Chondrocyte (in vitro differentiated cells): ENCODE data around the gene ICAM2. TPM values are rescaled to one million over a fixed set of nuclear protein-coding genes. Genes with fewer than 3 reads are reported as not detected.
"Not testable (repeated sequence)": the region's sequence is repeated elsewhere in the genome, so short reads cannot be mapped to it uniquely, and the experiment has no call there.

Source experiments
- DNase-seq: peaks from one replicate; pipeline ENCODE4 v3.0.0; 2021; ENCODE audit warnings: mixed read lengths, low spot score
- H3K27ac Mint-ChIP-seq: one replicate; pipeline ENCODE4 v1.8.0; 2021; ENCODE audit warnings: mild to moderate bottlenecking, moderate library complexity, mixed read lengths; ENCODE audit not compliant: unreplicated experiment
- H3K27me3 Mint-ChIP-seq: 2 replicates; pipeline ENCODE4 v1.8.0; 2021; ENCODE audit warnings: low read depth, mixed read lengths
- H3K36me3 Mint-ChIP-seq: 2 replicates; pipeline ENCODE4 v1.8.0; 2021; ENCODE audit warnings: low read depth, mixed read lengths
- H3K4me1 Mint-ChIP-seq: 2 replicates; pipeline ENCODE4 v1.8.0; 2021; ENCODE audit warnings: low read depth, mild to moderate bottlenecking, mixed read lengths
- H3K4me3 Mint-ChIP-seq: one replicate; pipeline ENCODE4 v1.8.0; 2021; ENCODE audit warnings: mild to moderate bottlenecking, moderate library complexity, mixed read lengths; ENCODE audit not compliant: unreplicated experiment
- H3K9me3 Mint-ChIP-seq: 2 replicates; pipeline ENCODE4 v1.8.0; 2021; ENCODE audit warnings: low read depth, mixed read lengths
- total RNA-seq: library from RNA; stranded (reverse); gene quantifications from 3 replicates; pipeline ENCODE4 v1.2.1, GENCODE V29; 2021
- TF ChIP-seq, protein P1 (sequence below): fragments of 200-600 bp; sonication (generic); IDR thresholded peaks from 2 replicates; pipeline ENCODE4 v1.5.0; 2021; ENCODE audit warnings: antibody characterized with exemption, mild to moderate bottlenecking, moderate library complexity

Gene ICAM2
- total RNA-seq, 1 donor from 2014 or later, result not detected

DNA sequence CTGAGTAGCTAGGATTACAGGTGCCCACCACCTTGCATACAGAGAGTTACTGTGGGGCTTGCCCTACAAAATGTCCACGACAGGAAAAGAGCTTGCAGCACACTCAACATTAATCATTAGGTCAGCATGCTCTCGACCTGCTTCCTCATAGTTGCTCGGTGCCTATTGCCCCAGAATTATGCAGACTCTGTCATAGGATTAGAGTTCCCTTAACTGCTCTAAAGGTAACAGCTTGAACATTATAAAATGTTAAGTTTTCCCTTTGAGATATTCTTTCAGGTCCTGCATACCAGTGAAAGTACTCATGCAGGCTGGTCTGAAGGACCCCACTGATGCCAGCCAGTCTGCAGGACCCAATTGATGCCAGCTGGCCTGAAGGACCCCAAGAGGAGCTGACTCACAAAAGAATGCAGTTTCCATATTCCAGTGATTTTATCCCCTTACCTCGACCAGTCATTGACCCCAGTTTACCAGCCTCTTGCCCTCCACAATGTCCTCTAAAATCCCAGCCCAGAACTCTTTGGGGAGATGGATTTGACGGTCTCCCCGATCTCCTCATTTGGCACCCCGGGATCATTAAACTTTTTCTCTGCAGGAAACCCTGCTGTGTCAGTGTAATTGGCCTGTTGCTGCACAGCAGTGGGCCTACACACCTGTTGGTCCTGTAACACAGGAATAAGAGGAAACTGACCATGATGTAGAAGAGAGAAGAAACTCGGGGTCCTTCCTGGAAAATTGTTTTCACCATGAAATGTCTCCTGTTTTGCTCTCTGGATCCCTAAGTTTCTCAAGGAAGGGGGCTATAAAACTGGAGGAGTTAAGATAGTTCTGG lies 10.6 kb downstream of the ICAM2 start:
- Mint-ChIP-seq H3K27me3 (peaks cover 4% of the 10 kb centered on the region), H3K27ac (no peak overlapping the region), H3K4me3 (no peak overlapping the region), H3K9me3 (no peaks in the 10 kb centered on the region), H3K36me3 (no peaks in the 10 kb centered on the region), H3K4me1 (peaks cover 9% of the 10 kb centered on the region)
- no peak for DNase-seq
- TF ChIP-seq, protein P1, sequence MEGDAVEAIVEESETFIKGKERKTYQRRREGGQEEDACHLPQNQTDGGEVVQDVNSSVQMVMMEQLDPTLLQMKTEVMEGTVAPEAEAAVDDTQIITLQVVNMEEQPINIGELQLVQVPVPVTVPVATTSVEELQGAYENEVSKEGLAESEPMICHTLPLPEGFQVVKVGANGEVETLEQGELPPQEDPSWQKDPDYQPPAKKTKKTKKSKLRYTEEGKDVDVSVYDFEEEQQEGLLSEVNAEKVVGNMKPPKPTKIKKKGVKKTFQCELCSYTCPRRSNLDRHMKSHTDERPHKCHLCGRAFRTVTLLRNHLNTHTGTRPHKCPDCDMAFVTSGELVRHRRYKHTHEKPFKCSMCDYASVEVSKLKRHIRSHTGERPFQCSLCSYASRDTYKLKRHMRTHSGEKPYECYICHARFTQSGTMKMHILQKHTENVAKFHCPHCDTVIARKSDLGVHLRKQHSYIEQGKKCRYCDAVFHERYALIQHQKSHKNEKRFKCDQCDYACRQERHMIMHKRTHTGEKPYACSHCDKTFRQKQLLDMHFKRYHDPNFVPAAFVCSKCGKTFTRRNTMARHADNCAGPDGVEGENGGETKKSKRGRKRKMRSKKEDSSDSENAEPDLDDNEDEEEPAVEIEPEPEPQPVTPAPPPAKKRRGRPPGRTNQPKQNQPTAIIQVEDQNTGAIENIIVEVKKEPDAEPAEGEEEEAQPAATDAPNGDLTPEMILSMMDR, result no peak

DNA sequence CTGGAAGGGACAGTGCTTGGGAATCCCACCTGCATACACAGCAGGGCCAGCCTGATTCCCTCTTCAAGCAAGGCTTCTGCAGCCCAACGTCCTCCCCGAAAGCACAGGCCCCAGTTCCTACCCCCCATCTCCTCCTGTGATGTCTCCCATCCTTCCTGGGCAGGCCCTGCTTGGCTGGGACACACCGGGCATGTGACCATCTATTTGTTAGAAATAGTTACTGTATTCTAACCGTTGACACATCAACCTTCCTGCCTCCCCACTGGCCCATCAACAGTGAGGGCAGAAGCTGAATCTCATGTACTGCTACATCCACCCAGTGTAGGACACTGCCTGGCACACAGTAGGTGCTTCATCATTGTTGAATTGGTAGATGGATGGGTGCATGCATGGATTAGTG lies 11.6 kb downstream of the ICAM2 start:
- peaks cover 9% of the 10 kb centered on the region for H3K4me1 Mint-ChIP-seq
- TF ChIP-seq, protein P1, result no peak

DNA sequence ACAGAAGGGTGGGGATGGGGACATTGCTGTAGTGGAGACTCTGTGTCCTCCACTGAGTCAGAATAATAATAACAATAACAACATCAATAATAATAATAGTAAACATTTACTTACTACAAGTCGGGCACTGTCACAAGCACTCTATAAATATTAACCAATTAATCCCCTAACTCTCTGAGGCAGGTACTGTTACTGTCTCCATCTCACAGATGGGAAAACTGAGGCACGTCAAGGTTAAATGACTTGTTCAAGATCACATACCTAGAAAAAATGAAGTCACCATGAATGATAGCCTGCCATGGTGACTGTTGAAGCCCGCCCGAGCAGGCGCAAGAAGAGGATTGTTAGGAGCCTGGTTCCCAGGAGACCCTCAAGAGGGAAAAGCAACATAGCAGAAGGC lies 12.1 kb downstream of the ICAM2 start:
- DNase-seq, result no peak
- no peak overlapping the region for H3K4me3 Mint-ChIP-seq
- H3K27ac Mint-ChIP-seq, result no peak overlapping the region
- H3K27me3 Mint-ChIP-seq, result peaks cover 5% of the 10 kb centered on the region
- H3K4me1 Mint-ChIP-seq, result peaks cover 9% of the 10 kb centered on the region
- no peaks in the 10 kb centered on the region for H3K9me3 Mint-ChIP-seq
- H3K36me3 Mint-ChIP-seq, result no peaks in the 10 kb centered on the region
- TF ChIP-seq, protein P1, result no peak

More for the DNA sequence above, 11.6 kb downstream of the ICAM2 start:
- Mint-ChIP-seq H3K27me3 (peaks cover 4% of the 10 kb centered on the region), H3K27ac (no peak overlapping the region), H3K9me3 (no peaks in the 10 kb centered on the region), H3K36me3 (no peaks in the 10 kb centered on the region), H3K4me3 (no peak overlapping the region)
- DNase-seq, result no peak

DNA sequence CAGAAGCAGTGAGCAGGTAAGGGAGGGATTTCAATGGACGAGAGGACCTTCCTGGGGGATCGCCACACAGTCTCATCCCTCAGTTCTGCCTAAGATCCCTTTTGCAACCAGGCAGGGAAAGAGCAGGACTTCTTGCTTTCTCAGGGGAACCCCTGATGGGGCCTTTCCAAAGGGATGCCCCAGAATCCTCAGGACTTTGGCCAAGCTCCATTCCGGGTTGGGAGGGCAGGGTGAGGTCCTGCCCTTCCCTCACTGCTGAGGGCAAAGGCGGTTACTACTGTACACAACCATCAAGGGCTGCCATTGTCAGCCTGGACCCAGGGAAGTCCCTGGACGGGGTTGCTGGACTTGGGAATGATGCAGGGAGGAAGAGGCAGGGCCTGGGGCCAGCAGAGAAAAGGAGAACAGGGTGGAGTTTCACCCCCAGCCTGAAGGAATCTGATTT lies 12.6 kb downstream of the ICAM2 start:
- TF ChIP-seq, protein P1, result no peak
- H3K4me3 Mint-ChIP-seq, result no peak overlapping the region
- DNase-seq, result no peak
- H3K4me1 Mint-ChIP-seq, result peaks cover 9% of the 10 kb centered on the region
- H3K27ac Mint-ChIP-seq, result no peak overlapping the region
- H3K9me3 Mint-ChIP-seq, result no peaks in the 10 kb centered on the region
- peaks cover 5% of the 10 kb centered on the region for H3K27me3 Mint-ChIP-seq
- H3K36me3 Mint-ChIP-seq, result no peaks in the 10 kb centered on the region

DNA sequence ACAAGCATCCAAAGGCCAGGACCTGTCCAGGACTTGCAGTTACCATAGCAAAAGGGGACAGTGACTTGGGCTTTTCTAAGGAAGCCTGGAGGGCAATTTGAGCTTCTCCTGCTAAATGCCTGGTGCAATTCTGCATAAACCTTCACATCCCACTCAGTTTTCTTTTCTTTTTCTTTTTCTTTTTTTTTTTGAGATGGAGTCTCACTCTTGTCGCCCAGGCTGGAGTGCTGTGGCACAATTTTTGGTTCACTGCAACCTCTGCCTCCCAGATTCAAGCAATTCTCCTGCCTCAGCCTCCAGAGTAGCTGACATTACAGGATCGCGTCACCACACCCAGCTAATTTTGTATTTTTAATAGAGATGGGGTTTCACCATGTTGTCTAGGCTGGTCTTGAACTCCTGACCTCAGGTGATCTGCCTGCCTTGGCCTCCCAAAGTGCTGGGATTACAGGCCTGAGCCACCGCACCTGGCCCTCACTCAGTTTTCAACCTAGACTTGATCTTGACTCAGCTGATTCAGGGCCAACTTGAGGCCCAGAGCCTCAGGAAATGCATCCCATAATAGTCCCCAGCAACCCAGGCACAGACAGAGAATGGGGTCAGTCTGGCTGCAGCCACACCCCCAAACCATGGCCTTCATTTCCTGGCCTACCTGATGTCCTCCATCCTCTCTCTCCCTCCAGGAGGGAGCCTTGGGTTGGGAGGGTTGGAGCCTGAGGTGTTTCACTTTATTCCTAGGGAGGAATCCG lies 13.2 kb downstream of the ICAM2 start:
- not testable (repeated sequence) for H3K36me3 Mint-ChIP-seq, H3K27me3 Mint-ChIP-seq, H3K4me3 Mint-ChIP-seq, H3K4me1 Mint-ChIP-seq, H3K27ac Mint-ChIP-seq, DNase-seq, H3K9me3 Mint-ChIP-seq
